Karpas-422 (cell line): ENCODE measurements around the gene ZNF837. TPM values are rescaled to one million over a fixed set of nuclear protein-coding genes. Genes with fewer than 3 reads are reported as not detected.

ENCODE experiments used
- DNase-seq: peaks from one replicate; pipeline ENCODE4 v3.0.0-alpha.2; 2015
- H2AFZ ChIP-seq: fragments of 200-600 bp; sonication (generic); 2 replicates; pipeline ENCODE4 v1.6.1; 2014; ENCODE audit warnings: antibody characterized with exemption, low read length, mixed read lengths
- H3K27ac ChIP-seq: fragments of 200-600 bp; sonication (generic); 2 replicates; pipeline ENCODE4 v1.5.1; 2014; ENCODE audit warnings: mild to moderate bottlenecking, low read length, moderate library complexity
- H3K27me3 ChIP-seq: fragments of 200-600 bp; sonication (generic); 2 replicates; pipeline ENCODE4 v1.6.1; 2014; ENCODE audit warnings: low read length, mixed read lengths
- H3K36me3 ChIP-seq: fragments of 200-600 bp; sonication (generic); 2 replicates; pipeline ENCODE4 v1.6.1; 2014; ENCODE audit warnings: low read length, mixed read lengths; ENCODE audit not compliant: insufficient read depth
- H3K4me1 ChIP-seq: fragments of 200-600 bp; sonication (generic); 2 replicates; pipeline ENCODE4 v1.6.1; 2014; ENCODE audit warnings: mild to moderate bottlenecking, low read length, mixed read lengths
- H3K4me2 ChIP-seq: fragments of 200-600 bp; sonication (generic); 2 replicates; pipeline ENCODE4 v1.6.1; 2014; ENCODE audit warnings: low read length, low read depth, mild to moderate bottlenecking; ENCODE audit not compliant: poor library complexity, severe bottlenecking
- H3K4me3 ChIP-seq: fragments of 200-600 bp; sonication (generic); 2 replicates; pipeline ENCODE4 v1.5.1; 2014; ENCODE audit warnings: mild to moderate bottlenecking, antibody characterized with exemption, low read length, mixed read lengths
- H3K79me2 ChIP-seq: fragments of 200-600 bp; sonication (generic); 2 replicates; pipeline ENCODE4 v1.6.1; 2014; ENCODE audit warnings: mild to moderate bottlenecking, low read length, mixed read lengths
- H3K9ac ChIP-seq: fragments of 200-600 bp; sonication (generic); 2 replicates; pipeline ENCODE4 v1.6.0; 2014; ENCODE audit warnings: low read length
- H3K9me2 ChIP-seq: fragments of 200-600 bp; sonication (generic), shearing (Covaris generic); replicated peaks from 2 replicates; pipeline ENCODE4 v1.6.0; 2014; ENCODE audit warnings: mild to moderate bottlenecking, low read length, moderate library complexity; ENCODE audit not compliant: insufficient read depth
- H3K9me3 ChIP-seq: fragments of 300-700, 200-600 bp; sonication (generic); 2 replicates; pipeline ENCODE4 v1.6.1; 2014; ENCODE audit warnings: low read length, mixed read lengths
- H4K20me1 ChIP-seq: fragments of 200-600 bp; sonication (generic); 2 replicates; pipeline ENCODE4 v1.6.1; 2014; ENCODE audit warnings: mild to moderate bottlenecking, antibody characterized with exemption, low read length, low read depth; ENCODE audit not compliant: insufficient read depth
- total RNA-seq: library from RNA; depleted of rRNA; stranded (reverse); fragments of >200 nt; shearing (Covaris generic); gene quantifications from 2 replicates; pipeline ENCODE4 v1.2.3, GENCODE V29; 2014; ENCODE audit warnings: low replicate concordance

ZNF837 gene
- total RNA-seq, 1 experiment from 2014 or later, result 0.75 TPM

DNA sequence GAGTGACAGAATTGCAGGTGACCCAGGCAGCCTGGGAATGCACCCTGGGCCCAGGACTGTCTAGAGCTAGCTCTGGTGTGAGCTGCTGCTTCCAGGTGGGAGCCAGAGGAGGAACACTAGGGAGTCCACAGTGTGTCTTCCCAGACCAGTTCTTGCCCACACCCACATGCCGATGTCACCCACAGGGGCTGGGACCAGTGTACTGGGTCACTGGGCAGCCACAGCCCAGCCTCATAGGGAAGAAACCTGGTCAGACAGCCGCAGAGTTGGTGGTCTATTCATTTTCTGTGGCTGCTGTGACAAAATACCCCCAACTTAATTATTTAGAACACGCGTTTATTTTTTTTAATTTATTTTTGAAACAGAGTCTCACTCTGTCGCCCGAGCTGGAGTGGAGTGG is 17.7 kb upstream of the ZNF837 start:
- no peak for DNase-seq
- no peak overlapping the region for H2AFZ ChIP-seq
- peaks cover 18% of the 10 kb centered on the region for H4K20me1 ChIP-seq
- H3K4me2 ChIP-seq, result no peak overlapping the region
- H3K79me2 ChIP-seq, result peaks cover 15% of the 10 kb centered on the region
- no peak overlapping the region for H3K27ac ChIP-seq
- H3K9me2 ChIP-seq, result no peaks in the 10 kb centered on the region
- peaks cover 23% of the 10 kb centered on the region for H3K4me1 ChIP-seq
- H3K9ac ChIP-seq, result no peak overlapping the region
- no peak overlapping the region for H3K4me3 ChIP-seq
- H3K36me3 ChIP-seq, result peaks cover 12% of the 10 kb centered on the region; the same call in 1 of the 2 replicates
- no peaks in the 10 kb centered on the region for H3K27me3 ChIP-seq
- no peaks in the 10 kb centered on the region for H3K9me3 ChIP-seq

DNA sequence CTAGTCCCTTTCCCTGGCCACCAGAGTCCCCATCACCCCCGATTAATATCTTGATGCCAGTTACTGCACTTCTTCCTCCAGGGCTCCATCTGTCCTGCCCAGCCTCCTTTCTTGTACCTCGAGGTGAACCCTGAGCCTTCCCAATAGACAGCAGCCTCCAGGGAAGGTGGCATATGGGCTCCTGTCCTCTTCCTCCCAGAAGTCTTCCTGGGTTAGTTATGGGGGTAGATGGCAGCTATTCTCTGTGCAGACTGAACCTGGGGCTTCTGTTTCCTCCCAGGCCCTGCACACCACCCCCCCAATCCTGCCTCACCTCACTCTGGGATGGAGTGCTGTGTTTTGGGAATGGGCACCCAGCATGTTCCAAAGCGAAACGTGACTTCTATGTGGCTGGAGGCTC is 17.3 kb upstream of the ZNF837 start:
- no peak overlapping the region for H2AFZ ChIP-seq
- H3K4me1 ChIP-seq, result peaks cover 22% of the 10 kb centered on the region
- no peak for DNase-seq
- no peaks in the 10 kb centered on the region for H3K9me2 ChIP-seq
- peaks cover 22% of the 10 kb centered on the region for H4K20me1 ChIP-seq
- H3K27me3 ChIP-seq, result no peaks in the 10 kb centered on the region
- H3K9ac ChIP-seq, result no peak overlapping the region
- no peak overlapping the region for H3K4me3 ChIP-seq
- H3K9me3 ChIP-seq, result no peaks in the 10 kb centered on the region
- H3K36me3 ChIP-seq, result peaks cover 15% of the 10 kb centered on the region; the same call in 1 of the 2 replicates
- H3K27ac ChIP-seq, result no peak overlapping the region
- no peak overlapping the region for H3K4me2 ChIP-seq
- peaks cover 13% of the 10 kb centered on the region for H3K79me2 ChIP-seq

GRCh38 chr19:58397533-58398037 is 16.8 kb upstream of the ZNF837 start:
- peak; percentile 57 for DNase-seq
- Histone ChIP-seq H3K9ac (no peak overlapping the region), H3K36me3 (peaks cover 21% of the 10 kb centered on the region; the same call in 1 of the 2 replicates), H3K4me1 (peaks cover 17% of the 10 kb centered on the region), H2AFZ (no peak overlapping the region), H3K27ac (no peak overlapping the region), H4K20me1 (peaks cover 27% of the 10 kb centered on the region), H3K9me2 (no peaks in the 10 kb centered on the region), H3K27me3 (no peaks in the 10 kb centered on the region), H3K4me2 (no peak overlapping the region), H3K79me2 (peaks cover 8% of the 10 kb centered on the region), H3K4me3 (no peak overlapping the region), H3K9me3 (no peaks in the 10 kb centered on the region)

- Histone ChIP-seq H3K9me2 (no peaks in the 10 kb centered on the region), H3K9ac (no peak overlapping the region), H3K36me3 (peaks cover 23% of the 10 kb centered on the region; the same call in 1 of the 2 replicates), H3K4me1 (peaks cover 11% of the 10 kb centered on the region), H3K79me2 (peaks cover 2% of the 10 kb centered on the region), H3K27ac (no peak overlapping the region), H2AFZ (no peak overlapping the region), H3K9me3 (no peaks in the 10 kb centered on the region), H3K4me2 (no peak overlapping the region), H4K20me1 (peaks cover 29% of the 10 kb centered on the region), H3K27me3 (no peaks in the 10 kb centered on the region), H3K4me3 (no peak overlapping the region)
- DNase-seq, result no peak
These were observed 16.1 kb upstream of the ZNF837 start for GRCh38 chr19:58396691-58397532.

GRCh38 chr19:58395979-58396627 is 15.3 kb upstream of the ZNF837 start:
- no peak for DNase-seq
- Histone ChIP-seq H3K79me2 (no peaks in the 10 kb centered on the region; the same call in 1 of the 2 replicates), H3K27ac (no peak overlapping the region), H3K9ac (no peak overlapping the region), H3K27me3 (no peaks in the 10 kb centered on the region), H3K9me3 (no peaks in the 10 kb centered on the region), H3K4me1 (peaks cover 10% of the 10 kb centered on the region), H3K4me2 (no peak overlapping the region), H4K20me1 (peaks cover 32% of the 10 kb centered on the region), H2AFZ (no peak overlapping the region), H3K4me3 (no peak overlapping the region), H3K36me3 (peaks cover 23% of the 10 kb centered on the region; the same call in 1 of the 2 replicates), H3K9me2 (no peaks in the 10 kb centered on the region)

DNA sequence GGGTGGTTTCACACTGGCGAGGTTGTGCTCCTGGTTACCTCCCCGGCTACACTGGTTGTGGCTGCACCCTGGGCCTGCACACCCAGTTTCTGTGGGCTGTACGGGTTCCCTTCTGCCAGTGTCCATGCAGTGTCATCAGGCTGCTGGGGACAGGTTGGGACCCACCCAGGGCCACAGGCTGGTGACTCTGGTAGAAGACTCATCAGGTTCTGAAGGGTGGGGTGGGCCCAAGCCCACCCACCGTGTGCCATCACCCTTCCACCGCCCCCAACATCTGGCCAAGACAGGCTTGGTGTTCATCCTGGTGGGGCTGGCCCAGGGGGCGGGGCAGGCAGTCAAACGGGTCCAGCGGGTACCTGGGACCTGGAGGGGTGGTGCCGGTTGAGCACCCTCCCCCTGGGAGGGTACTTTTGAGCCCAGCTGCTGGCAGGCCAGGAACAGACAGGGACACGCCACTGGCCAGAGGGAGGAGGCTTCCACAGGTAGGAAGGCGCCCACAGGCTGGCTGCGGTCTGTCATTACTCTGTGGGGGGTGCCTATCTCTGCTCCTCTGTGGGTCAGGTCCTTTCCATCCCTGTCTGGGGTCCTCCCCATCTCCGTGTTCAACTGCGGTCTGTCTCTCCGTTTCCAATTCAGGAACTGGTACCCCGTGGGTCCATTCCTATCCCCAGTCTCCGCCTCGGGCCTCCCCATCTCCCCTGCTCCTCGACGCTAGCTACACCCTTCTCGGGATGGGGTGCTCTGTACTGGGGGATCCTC is 14.6 kb upstream of the ZNF837 start, which contains the start of gene RNF225:
Gene RNF225, plus strand, starts transcription at position 437 of the 759 bp plus-strand sequence. CDS start 434 bp downstream, outside the sequence.
- H3K9ac ChIP-seq, result no peak within 1 kb of the TSS
- H3K9me3 ChIP-seq, result no peaks in the 10 kb centered on the region
- peaks cover 3% of the 10 kb centered on the region for H3K4me1 ChIP-seq
- H2AFZ ChIP-seq, result no peak within 1 kb of the TSS
- H3K4me3 ChIP-seq, result no peak within 1 kb of the TSS
- peaks cover 7% of the 10 kb centered on the region for H3K79me2 ChIP-seq
- no peaks in the 10 kb centered on the region for H3K9me2 ChIP-seq
- H3K27ac ChIP-seq, result no peak within 1 kb of the TSS
- peak; percentile 72 for DNase-seq
- H3K27me3 ChIP-seq, result no peaks in the 10 kb centered on the region
- H3K4me2 ChIP-seq, result no peak within 1 kb of the TSS
- peaks cover 30% of the 10 kb centered on the region for H3K36me3 ChIP-seq
- H4K20me1 ChIP-seq, result peaks cover 39% of the 10 kb centered on the region

- H3K36me3 ChIP-seq, result peaks cover 31% of the 10 kb centered on the region
- no peak overlapping the region for H3K4me2 ChIP-seq
- no peak overlapping the region for H2AFZ ChIP-seq
- H3K9me3 ChIP-seq, result no peaks in the 10 kb centered on the region
- H3K9ac ChIP-seq, result no peak overlapping the region
- H3K27me3 ChIP-seq, result no peaks in the 10 kb centered on the region
- DNase-seq, result peak; percentile 55
- peaks cover 13% of the 10 kb centered on the region for H3K79me2 ChIP-seq
- no peaks in the 10 kb centered on the region for H3K9me2 ChIP-seq
- no peaks in the 10 kb centered on the region for H3K4me1 ChIP-seq
- H3K4me3 ChIP-seq, result no peak overlapping the region
- no peak overlapping the region for H3K27ac ChIP-seq
- peaks cover 43% of the 10 kb centered on the region for H4K20me1 ChIP-seq
These were observed 14.0 kb upstream of the ZNF837 start for GRCh38 chr19:58394821-58395219.

DNA sequence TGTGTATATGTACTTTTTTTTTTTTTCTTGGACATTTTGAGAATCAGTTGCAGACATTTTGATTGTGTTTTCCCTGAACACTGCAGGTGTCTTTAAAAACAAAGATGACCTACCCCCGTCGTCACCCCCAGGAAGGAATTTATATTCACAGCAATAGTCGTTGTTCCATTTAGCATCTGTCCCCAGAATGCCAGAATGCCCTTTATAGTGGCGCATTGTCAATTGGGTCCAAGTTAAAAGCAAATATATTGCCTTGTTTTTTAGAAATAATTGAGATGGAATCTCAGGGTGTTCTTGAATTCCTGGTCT is 12.8 kb upstream of the ZNF837 start:
- Histone ChIP-seq H3K4me1 (peaks cover 6% of the 10 kb centered on the region), H3K9ac (no peak overlapping the region), H4K20me1 (peaks cover 49% of the 10 kb centered on the region), H3K9me2 (no peaks in the 10 kb centered on the region), H3K27me3 (no peaks in the 10 kb centered on the region), H3K4me2 (no peak overlapping the region), H3K79me2 (peaks cover 21% of the 10 kb centered on the region), H3K4me3 (no peak overlapping the region), H3K27ac (no peak overlapping the region), H3K36me3 (peaks cover 38% of the 10 kb centered on the region), H3K9me3 (no peaks in the 10 kb centered on the region), H2AFZ (no peak overlapping the region)
- no peak for DNase-seq
